ENCODE data around the gene DNAJA3. TPM values are rescaled to one million over a fixed set of nuclear protein-coding genes. Genes with fewer than 3 reads are reported as not detected.
"Not testable (repeated sequence)": the region's sequence is repeated elsewhere in the genome, so short reads cannot be mapped to it uniquely, and the experiment has no call there.

DNAJA3 gene
- total RNA-seq, 2 experiments from 2014 or later = 64.0 to 68.7 TPM

- Mint-ChIP-seq H3K27ac (no peak overlapping the region), H3K27me3 (no peaks in the 10 kb centered on the region)
Measured at GRCh38 chr16:4391631-4392381, 33.9 kb upstream of the DNAJA3 start.

DNA sequence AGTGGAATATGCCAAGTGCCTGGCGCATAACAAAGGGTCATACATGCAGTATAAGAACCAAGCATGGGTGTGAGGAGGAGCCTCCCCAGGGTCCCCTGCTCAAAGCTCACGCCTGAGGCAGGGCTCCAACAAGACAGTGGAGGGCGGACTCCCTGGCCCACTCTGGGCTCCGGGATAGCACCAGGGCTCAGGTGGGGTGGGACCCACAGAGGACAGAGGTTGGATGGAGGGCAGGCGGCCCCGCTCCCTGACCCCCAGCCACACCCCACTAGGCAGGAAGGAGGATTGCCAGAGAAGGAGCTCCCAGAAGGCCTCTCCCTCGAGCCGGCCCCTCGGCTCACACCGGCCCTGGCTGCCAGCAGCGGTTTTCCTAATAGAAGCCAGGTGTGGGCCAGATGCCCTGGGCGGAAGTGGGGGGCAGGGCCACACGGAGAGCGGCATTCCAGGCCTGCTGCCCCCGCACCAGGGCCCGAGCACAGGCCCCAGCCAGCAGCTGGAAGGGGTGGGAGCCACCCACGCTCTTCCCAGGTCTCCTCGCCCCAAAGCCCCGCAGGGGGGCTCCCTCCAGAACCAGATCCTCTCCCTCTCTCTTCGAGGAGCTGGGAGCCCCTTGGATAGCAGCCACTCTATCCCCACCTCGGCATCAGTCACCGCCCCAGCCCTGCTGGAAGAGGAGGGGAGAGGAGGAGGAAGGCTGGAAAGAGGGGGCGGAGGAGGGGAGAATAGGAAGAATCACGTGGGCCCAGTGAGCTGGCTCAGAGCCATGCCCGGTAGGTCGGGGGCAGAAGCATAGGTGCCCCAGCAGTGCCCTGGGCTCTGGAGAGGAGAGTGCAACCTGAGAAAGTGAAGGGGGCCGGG, 33.1 kb upstream of the DNAJA3 start:
- CTCF ChIA-PET = interaction anchor here (2.6 kb wide), 1 partner anchor 10 kb away, joined by 10 read pairs; no protein-coding TSS in a partner anchor
- H3K4me1 Mint-ChIP-seq = peaks cover 3% of the 10 kb centered on the region
- no peaks in the 10 kb centered on the region for H3K9me3 Mint-ChIP-seq (ENCODE audit: low read depth)
- no peaks in the 10 kb centered on the region for H3K27me3 Mint-ChIP-seq
- H3K27ac Mint-ChIP-seq = no peak overlapping the region
- no peak overlapping the region for H3K4me3 Mint-ChIP-seq
- ATAC-seq (no peak), DNase-seq (no peak)
- peaks cover 22% of the 10 kb centered on the region for H3K36me3 Mint-ChIP-seq

More at GRCh38 chr16:4391631-4392381, 33.9 kb upstream of the DNAJA3 start:
- Mint-ChIP-seq H3K36me3 (peaks cover 20% of the 10 kb centered on the region), H3K4me1 (peaks cover 3% of the 10 kb centered on the region), H3K9me3 (ENCODE audit: low read depth) (no peaks in the 10 kb centered on the region), H3K4me3 (no peak overlapping the region)
- CTCF ChIA-PET = interaction anchor here (2.6 to 2.9 kb wide), 2 partner anchors 11 kb away, joined by 10 to 13 read pairs; no protein-coding TSS in a partner anchor
- ATAC-seq (no peak), DNase-seq (no peak)

DNA sequence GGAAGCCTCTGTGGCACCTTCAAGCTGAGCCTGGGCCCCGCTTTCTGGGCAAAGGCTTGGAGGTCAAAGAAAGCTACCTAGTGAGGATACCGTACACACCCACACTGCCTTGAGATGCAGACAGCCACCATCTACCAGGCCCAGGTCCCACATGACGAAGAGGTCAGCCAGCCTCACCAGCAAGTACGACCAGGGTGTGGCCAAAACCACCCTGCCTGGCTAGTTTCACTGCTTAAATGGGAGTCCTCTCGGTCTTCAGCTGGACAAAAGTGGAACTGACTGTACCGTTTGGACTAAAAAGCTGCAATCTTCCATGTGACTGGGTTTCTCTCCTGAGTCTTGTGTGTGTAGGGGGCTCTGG, 32.4 kb upstream of the DNAJA3 start:
- H3K27ac Mint-ChIP-seq = no peak overlapping the region
- H3K4me3 Mint-ChIP-seq = no peak overlapping the region
- H3K36me3 Mint-ChIP-seq = peaks cover 22% of the 10 kb centered on the region

DNA sequence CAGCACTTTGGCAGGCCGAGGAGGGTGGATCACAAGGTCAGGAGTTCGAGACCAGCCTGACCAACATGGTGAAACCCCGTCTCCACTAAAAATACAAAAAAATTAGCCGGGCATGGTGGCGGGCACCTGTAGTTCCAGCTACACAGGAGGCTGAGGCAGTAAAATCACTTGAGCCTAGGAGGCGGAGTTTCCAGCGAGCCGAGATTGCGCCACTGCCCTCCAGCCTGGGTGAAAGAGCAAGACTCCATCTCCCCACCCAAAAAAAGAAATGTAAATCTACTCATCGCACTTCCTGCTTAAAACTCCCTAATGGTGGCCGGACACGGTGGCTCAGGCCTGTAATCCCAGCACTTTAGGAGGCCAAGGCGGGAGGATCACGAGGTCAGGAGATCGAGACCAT, 31.8 kb upstream of the DNAJA3 start:
- not testable (repeated sequence) for H3K4me3 Mint-ChIP-seq; H3K9me3 Mint-ChIP-seq (ENCODE audit: low read depth); H3K4me1 Mint-ChIP-seq; H3K27me3 Mint-ChIP-seq; DNase-seq; H3K27ac Mint-ChIP-seq; ATAC-seq
- peaks cover 22% of the 10 kb centered on the region for H3K36me3 Mint-ChIP-seq
- CTCF ChIA-PET = interaction anchor here (2.6 kb wide), 1 partner anchor 9 kb away, joined by 10 read pairs; no protein-coding TSS in a partner anchor

More for the DNA sequence above, 32.4 kb upstream of the DNAJA3 start:
- CTCF ChIA-PET = interaction anchor here (2.6 kb wide), 1 partner anchor 9 kb away, joined by 10 read pairs; no protein-coding TSS in a partner anchor
- ATAC-seq (no peak), DNase-seq (no peak)
- no peaks in the 10 kb centered on the region for H3K9me3 Mint-ChIP-seq (ENCODE audit: low read depth)
- no peaks in the 10 kb centered on the region for H3K27me3 Mint-ChIP-seq
- H3K4me1 Mint-ChIP-seq = peaks cover 3% of the 10 kb centered on the region

GRCh38 chr16:4395055-4395726, 30.5 kb upstream of the DNAJA3 start:
- CTCF ChIA-PET = interaction anchor here (1.2 to 1.6 kb wide), 2 partner anchors 8 to 10 kb away, joined by 3 to 6 read pairs; no protein-coding TSS in a partner anchor
- H3K27ac Mint-ChIP-seq = no peak overlapping the region
- DNase-seq (no peak), ATAC-seq (no peak)
- H3K4me1 Mint-ChIP-seq = peaks cover 3% of the 10 kb centered on the region
- no peak overlapping the region for H3K4me3 Mint-ChIP-seq
- H3K36me3 Mint-ChIP-seq = peaks cover 30% of the 10 kb centered on the region
- no peaks in the 10 kb centered on the region for H3K9me3 Mint-ChIP-seq (ENCODE audit: low read depth)
- no peaks in the 10 kb centered on the region for H3K27me3 Mint-ChIP-seq

DNA sequence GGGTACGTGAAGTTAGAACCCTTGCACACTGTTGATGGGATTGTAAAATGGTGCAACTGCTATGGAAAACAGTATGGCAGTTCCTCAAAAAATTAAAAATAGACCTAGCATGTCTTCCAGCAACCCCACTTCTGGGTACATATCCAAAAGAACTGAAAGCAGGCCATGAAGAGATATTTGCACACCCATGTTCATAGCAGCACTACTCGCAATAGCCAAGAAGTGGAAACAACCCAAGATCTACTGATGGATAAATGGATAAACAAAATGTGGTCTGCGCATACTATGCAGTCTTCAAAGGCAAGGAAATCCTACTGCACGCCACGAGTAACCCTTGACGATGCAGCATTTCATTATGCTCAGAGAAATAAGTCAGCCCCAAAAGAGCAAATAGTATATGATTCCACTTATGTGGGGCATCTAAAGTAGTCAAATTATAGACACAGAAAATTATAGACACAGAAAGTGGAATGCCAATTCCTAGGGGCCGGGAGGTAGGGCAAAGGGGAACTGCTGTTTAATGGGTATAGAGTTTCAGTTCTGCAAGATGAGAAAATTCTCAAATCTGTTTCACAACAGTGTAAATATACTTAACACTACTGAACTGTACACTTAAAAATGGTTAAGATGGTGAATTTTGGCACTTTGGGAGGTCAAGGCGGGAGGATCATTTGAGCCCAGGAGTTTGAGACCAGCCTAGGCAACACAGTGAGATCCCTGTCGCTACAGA, 26.5 kb upstream of the DNAJA3 start:
- peaks cover 40% of the 10 kb centered on the region for H3K36me3 Mint-ChIP-seq
- no peak overlapping the region for H3K4me3 Mint-ChIP-seq
- no peaks in the 10 kb centered on the region for H3K9me3 Mint-ChIP-seq (ENCODE audit: low read depth)
- CTCF ChIA-PET = interaction anchor here (0.8 to 1.2 kb wide), 2 partner anchors 29 to 69 kb away, joined by 3 to 4 read pairs; no protein-coding TSS in a partner anchor
- no peak for ATAC-seq
- peaks cover 5% of the 10 kb centered on the region for H3K4me1 Mint-ChIP-seq
- DNase-seq = no peak
- H3K27me3 Mint-ChIP-seq = no peaks in the 10 kb centered on the region
- H3K27ac Mint-ChIP-seq = no peak overlapping the region

- Mint-ChIP-seq H3K4me3 (no peak overlapping the region), H3K27me3 (no peaks in the 10 kb centered on the region), H3K9me3 (ENCODE audit: low read depth) (no peaks in the 10 kb centered on the region), H3K4me1 (peaks cover 5% of the 10 kb centered on the region), H3K36me3 (peaks cover 37% of the 10 kb centered on the region), H3K27ac (no peak overlapping the region)
- CTCF ChIA-PET = interaction anchor here (1.0 to 2.2 kb wide), 3 partner anchors 11 to 40 kb away, joined by 3 to 13 read pairs (median 10); no protein-coding TSS in a partner anchor
- no peak for ATAC-seq
- DNase-seq = no peak
Measured at GRCh38 chr16:4401094-4401501, 24.6 kb upstream of the DNAJA3 start.

DNA sequence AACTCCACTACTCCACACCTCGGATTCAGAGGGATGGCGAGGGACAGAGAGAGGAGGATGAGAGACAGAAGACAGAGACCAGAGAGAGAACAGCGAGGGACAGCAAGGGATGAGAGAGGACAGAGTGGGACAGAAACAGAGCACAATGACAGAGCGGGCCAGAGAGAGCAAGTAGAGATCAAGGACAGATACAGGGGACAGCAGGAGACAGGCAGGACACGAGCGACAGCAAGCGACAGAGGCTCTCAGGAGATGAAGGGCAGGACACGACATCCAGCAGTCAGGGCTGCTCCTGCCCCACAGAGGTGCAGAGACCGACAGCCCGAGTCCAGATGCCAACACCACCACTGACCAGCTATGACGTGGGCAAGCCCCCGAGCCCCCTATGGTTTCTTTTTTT, 24.2 kb upstream of the DNAJA3 start:
- peaks cover 37% of the 10 kb centered on the region for H3K36me3 Mint-ChIP-seq
- CTCF ChIA-PET = interaction anchor here (0.7 to 3.2 kb wide), 11 partner anchors 11 to 148 kb away, joined by 3 to 51 read pairs (median 11); partner anchors contain the start of genes CORO7, PAM16 and TFAP4
- no peak overlapping the region for H3K4me3 Mint-ChIP-seq
- no peak overlapping the region for H3K27ac Mint-ChIP-seq
- ATAC-seq (no peak), DNase-seq (no peak)
- no peaks in the 10 kb centered on the region for H3K9me3 Mint-ChIP-seq (ENCODE audit: low read depth)
- peaks cover 5% of the 10 kb centered on the region for H3K4me1 Mint-ChIP-seq
- no peaks in the 10 kb centered on the region for H3K27me3 Mint-ChIP-seq

DNA sequence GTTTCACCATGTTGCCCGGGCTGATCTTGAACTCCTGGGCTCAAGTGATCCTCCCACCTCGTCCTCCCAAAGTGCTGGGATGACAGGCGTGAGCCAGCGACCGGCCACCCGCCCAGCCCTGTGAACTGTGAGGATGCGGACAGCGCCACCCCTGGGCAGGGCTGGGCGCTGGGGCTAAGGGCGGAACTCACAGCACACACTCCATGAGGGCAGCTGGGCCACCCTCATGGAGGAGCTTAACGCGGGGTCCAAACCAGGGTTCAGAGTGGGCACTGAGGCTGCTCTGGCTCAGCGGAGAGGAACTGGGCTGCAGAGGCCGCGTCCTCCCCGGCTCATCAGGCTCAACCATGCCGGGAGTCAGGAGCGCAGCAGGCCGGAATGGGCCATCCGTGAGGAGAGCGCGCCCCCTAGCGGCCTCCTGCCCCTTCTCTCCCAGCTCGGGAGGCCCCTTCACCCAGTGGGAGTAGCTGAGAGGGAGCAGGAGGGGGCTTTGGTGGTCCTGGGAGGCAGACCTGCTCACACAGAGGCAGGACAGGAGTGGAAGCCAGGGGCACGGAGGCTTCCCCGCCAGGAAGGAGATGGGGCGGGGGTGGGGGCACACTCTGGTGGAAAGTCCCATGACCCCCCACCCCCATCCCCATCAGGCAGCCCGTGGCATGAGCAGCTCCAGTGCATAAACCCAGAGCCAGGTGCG, 23.1 kb upstream of the DNAJA3 start:
- no peaks in the 10 kb centered on the region for H3K9me3 Mint-ChIP-seq (ENCODE audit: low read depth)
- peaks cover 35% of the 10 kb centered on the region for H3K36me3 Mint-ChIP-seq
- H3K27me3 Mint-ChIP-seq = no peaks in the 10 kb centered on the region
- H3K27ac Mint-ChIP-seq = no peak overlapping the region
- CTCF ChIA-PET = interaction anchor here (0.6 to 3.2 kb wide), 35 partner anchors 7 to 789 kb away, joined by 3 to 51 read pairs (median 4); partner anchors contain the start of genes CORO7, HMOX2, PAM16 and TFAP4
- no peak overlapping the region for H3K4me3 Mint-ChIP-seq
- H3K4me1 Mint-ChIP-seq = peaks cover 5% of the 10 kb centered on the region
- ATAC-seq (peak; percentile 72), DNase-seq (peak; percentile 71)

DNA sequence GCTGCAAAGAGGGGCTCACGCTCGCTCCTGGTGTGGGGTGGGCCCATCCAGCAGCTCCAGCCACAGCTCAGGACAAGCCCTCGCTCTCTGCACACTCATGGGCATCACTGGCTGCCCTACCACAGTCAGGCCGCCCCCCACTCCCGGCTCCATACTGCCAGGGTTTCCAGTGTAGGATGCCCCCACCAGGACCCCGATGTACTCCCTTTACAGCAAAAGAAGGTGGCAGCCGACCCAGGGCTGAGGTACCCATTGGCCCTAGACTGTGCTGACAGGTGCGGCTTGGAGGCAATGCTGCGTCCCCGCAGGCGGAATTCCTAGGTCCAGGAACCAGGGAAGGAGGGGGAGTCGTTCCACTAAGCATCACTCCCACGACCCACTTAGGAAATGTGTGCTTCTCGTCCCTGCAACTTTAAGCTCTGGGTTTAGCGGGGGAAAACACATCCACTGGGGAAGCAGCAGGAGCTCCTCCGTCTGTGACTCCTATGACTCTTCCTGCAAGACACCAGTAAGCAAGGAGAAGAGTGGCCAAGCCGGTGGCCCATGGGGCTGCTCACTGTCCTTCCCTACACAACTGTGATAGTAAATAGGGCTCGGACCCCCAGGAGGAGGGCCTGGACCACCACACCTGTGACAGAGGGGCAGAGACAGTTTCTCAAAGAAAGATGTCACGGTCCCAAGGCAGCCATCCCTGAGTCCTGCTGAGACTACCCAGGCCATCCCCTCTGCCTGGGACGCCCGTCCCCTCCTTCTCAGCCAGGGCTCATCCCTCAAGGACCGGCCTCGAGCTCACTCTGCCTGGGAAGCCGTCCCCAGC, 22.3 kb upstream of the DNAJA3 start:
- Mint-ChIP-seq H3K27me3 (no peaks in the 10 kb centered on the region), H3K9me3 (ENCODE audit: low read depth) (no peaks in the 10 kb centered on the region), H3K27ac (no peak overlapping the region), H3K4me3 (no peak overlapping the region), H3K36me3 (peaks cover 35% of the 10 kb centered on the region), H3K4me1 (peaks cover 5% of the 10 kb centered on the region)
- ATAC-seq (no peak), DNase-seq (no peak)
- CTCF ChIA-PET = interaction anchor here (0.6 to 3.2 kb wide), 39 partner anchors 8 to 790 kb away, joined by 3 to 51 read pairs (median 4); partner anchors contain the start of genes CORO7, HMOX2, PAM16 and TFAP4

DNA sequence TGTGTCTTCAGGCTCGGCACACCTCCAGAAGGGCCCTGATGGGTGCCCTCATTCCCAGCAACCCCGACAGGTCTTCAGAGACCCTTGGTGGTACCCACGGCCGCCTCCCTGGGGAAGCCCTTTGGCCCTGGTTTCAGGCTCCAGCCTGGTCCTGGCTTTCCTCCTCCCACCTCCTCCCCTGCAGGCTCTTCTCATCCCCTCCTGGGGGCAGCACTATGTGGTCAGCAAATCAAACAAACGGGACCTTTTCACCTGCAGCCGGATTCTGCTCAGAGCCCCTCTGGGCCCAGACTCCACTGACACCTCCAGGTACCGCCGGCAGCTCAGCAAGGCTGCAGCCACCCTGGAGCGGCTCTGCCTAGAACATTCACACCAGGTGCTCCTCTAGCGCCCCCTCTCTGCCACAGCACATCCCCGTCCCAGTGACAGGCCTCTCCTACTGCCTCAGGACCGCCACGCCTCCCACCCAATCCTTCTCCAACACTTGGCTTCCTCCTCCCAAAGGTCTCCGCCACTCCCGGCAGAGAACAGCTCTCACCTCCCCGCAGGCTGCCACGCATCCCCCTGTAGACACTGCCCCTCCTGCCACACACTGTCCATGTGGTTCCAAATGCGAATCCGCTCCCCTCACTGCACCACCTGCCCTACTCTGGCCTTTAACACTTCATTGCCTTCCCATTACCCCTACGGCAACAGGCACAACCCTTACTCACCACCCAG, 21.3 kb upstream of the DNAJA3 start:
- peak; percentile 60 for DNase-seq
- H3K27ac Mint-ChIP-seq = no peak overlapping the region

More for the DNA sequence above, 21.3 kb upstream of the DNAJA3 start:
- Mint-ChIP-seq H3K4me1 (peaks cover 7% of the 10 kb centered on the region), H3K9me3 (ENCODE audit: low read depth) (no peaks in the 10 kb centered on the region), H3K36me3 (peaks cover 30% of the 10 kb centered on the region), H3K4me3 (no peak overlapping the region), H3K27me3 (no peaks in the 10 kb centered on the region)
- CTCF ChIA-PET = interaction anchor here (0.9 to 3.2 kb wide), 11 partner anchors 9 to 150 kb away, joined by 3 to 51 read pairs (median 9); partner anchors contain the start of genes CORO7, PAM16 and TFAP4
- ATAC-seq = peak; percentile 39
